C4-2B (cell line): Measurements from ENCODE around the gene C17orf107.

Source experiments
- H3K27ac ChIP-seq: fragments of 450-650 bp; 2 replicates; pipeline ENCODE4 v1.5.1; 2017
- ZFX ChIP-seq: fragments of 450-650 bp; IDR thresholded peaks from 2 replicates; pipeline ENCODE4 v1.6.1; 2017
- TF ChIP-seq, protein P1 (sequence below): fragments of 450-650 bp; conservative IDR thresholded peaks from 2 replicates; pipeline ENCODE4 v1.5.1; 2017; ENCODE audit warnings: mild to moderate bottlenecking

The C17orf107 gene

GRCh38 chr17:4892499-4893221, 6.7 kb upstream of the C17orf107 start:
- no peak overlapping the region for H3K27ac ChIP-seq
- no peak for TF ChIP-seq ZFX
- TF ChIP-seq, protein P1, sequence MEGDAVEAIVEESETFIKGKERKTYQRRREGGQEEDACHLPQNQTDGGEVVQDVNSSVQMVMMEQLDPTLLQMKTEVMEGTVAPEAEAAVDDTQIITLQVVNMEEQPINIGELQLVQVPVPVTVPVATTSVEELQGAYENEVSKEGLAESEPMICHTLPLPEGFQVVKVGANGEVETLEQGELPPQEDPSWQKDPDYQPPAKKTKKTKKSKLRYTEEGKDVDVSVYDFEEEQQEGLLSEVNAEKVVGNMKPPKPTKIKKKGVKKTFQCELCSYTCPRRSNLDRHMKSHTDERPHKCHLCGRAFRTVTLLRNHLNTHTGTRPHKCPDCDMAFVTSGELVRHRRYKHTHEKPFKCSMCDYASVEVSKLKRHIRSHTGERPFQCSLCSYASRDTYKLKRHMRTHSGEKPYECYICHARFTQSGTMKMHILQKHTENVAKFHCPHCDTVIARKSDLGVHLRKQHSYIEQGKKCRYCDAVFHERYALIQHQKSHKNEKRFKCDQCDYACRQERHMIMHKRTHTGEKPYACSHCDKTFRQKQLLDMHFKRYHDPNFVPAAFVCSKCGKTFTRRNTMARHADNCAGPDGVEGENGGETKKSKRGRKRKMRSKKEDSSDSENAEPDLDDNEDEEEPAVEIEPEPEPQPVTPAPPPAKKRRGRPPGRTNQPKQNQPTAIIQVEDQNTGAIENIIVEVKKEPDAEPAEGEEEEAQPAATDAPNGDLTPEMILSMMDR: no peak

GRCh38 chr17:4893272-4893671, 6.1 kb upstream of the C17orf107 start:
- no peak overlapping the region for H3K27ac ChIP-seq
- TF ChIP-seq, protein P1: no peak
- no peak for TF ChIP-seq ZFX

- TF ChIP-seq, protein P1: no peak
- TF ChIP-seq ZFX: no peak
- no peak overlapping the region for H3K27ac ChIP-seq
Measured at GRCh38 chr17:4893721-4894560, 5.4 kb upstream of the C17orf107 start.

GRCh38 chr17:4895121-4895520, 4.2 kb upstream of the C17orf107 start:
- TF ChIP-seq, protein P1: no peak
- no peak for TF ChIP-seq ZFX
- no peak overlapping the region for H3K27ac ChIP-seq

GRCh38 chr17:4895657-4896331, 3.5 kb upstream of the C17orf107 start:
- no peak overlapping the region for H3K27ac ChIP-seq
- TF ChIP-seq ZFX: no peak
- TF ChIP-seq, protein P1: no peak

GRCh38 chr17:4896332-4897197, 2.8 kb upstream of the C17orf107 start:
- no peak for TF ChIP-seq ZFX
- TF ChIP-seq, protein P1: no peak

More at GRCh38 chr17:4896332-4897197, 2.8 kb upstream of the C17orf107 start:
- no peak overlapping the region for H3K27ac ChIP-seq
